Activated CD8-positive, alpha-beta memory T cell treated with anti-CD3 and anti-CD28 coated beads, Interleukin-2, amount 50 U/mL, for 4 hours (primary cell): ENCODE data around the gene QRICH1.
"Not testable (repeated sequence)": the region's sequence is repeated elsewhere in the genome, so short reads cannot be mapped to it uniquely, and the experiment has no call there.

Source experiments
- DNase-seq: peaks from one replicate; pipeline ENCODE4 v3.0.0-alpha.2; 2020

QRICH1 gene

GRCh38 chr3:49017229-49017970 lies 76.5 kb downstream of the QRICH1 start:
- no peak for DNase-seq

- no peak for DNase-seq
Observed at GRCh38 chr3:49016414-49017228, 77.2 kb downstream of the QRICH1 start.

DNA sequence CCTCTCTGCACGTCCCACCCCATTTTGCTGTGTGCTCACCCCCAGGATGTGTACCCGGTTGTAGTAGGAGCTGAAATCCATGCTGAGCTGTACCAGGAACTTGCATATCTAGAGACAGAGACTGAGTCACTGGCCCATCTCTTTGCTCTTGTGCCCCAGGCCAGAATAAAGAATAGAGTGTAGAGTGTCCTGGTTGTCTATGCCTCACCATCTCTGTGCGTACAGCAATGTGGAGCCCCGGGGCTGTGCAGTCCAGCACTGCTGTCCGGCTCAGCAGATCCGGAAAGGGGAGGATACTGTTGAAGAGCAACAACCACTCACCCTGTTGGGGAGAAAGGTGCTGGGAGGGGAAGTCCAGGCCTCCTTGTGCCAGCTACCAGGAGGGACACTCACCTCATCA lies 78.1 kb downstream of the QRICH1 start:
- no peak for DNase-seq

DNA sequence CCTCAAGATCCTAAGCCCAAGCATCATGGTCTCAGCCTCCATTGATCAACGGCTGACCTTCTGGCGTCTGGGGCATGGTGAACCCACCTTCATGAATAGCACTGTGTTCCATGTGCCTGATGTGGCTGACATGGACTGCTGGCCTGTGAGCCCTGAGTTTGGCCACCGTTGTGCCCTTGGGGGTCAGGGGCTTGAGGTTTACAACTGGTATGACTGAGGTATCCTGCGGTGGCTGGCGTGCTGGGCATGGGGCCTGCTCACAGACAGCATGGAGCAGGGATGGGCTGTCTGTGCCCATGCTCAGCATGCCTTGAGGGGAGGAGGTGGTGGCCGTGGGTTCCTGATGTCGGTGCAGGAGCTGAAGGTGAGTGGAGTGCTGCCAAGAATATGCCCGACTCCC lies 78.8 kb downstream of the QRICH1 start:
- no peak for DNase-seq

DNA sequence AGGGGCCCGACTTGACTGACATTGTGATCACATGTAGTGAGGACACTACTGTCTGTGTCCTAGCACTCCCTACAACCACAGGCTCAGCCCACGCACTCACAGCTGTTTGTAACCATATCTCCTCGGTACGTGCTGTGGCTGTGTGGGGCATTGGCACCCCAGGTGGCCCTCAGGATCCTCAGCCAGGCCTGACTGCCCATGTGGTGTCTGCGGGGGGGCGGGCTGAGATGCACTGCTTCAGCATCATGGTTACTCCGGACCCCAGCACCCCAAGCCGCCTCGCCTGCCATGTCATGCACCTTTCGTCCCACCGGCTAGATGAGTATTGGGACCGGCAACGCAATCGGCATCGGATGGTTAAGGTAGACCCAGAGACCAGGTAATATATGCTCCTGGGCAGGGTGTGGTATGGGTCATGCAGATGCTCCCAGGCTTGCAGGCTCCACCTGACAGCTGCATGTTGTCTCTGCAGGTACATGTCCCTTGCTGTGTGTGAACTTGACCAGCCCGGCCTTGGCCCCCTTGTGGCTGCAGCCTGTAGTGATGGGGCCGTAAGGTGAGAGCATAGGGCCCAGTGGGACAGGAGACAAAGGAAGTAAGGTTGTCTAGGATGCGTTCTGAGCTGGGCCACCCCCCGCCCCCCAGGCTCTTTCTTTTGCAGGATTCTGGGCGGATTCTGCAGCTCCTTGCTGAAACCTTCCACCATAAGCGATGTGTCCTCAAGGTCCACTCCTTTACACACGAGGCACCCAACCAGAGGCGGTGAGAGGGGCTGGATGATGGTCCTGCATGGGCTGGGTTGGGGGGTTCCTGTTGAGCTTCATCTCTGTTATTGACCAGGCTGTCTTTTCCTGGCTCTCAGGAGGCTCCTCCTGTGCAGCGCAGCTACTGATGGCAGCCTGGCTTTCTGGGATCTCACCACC lies 79.9 kb downstream of the QRICH1 start:
- peak; percentile 59 for DNase-seq

DNA sequence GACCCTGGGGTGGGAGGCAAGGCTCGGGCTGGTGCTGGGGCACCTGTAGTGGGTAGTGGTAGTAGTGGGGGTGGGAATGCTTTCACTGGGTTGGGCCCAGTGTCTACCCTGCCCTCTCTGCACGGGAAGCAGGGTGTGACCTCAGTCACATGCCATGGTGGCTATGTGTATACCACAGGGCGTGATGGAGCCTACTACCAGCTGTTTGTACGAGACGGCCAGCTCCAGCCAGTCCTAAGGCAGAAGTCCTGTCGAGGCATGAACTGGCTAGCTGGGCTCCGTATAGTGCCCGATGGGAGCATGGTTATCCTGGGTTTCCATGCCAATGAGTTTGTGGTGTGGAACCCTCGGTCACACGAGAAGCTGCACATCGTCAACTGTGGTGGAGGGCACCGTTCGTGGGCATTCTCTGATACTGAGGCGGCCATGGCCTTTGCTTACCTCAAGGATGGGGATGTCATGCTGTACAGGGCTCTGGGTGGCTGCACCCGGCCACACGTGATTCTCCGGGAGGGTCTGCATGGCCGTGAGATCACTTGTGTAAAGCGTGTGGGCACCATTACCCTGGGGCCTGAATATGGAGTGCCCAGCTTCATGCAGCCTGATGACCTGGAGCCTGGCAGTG lies 80.6 kb downstream of the QRICH1 start:
- DNase-seq: no peak

- DNase-seq: no peak
Observed at GRCh38 chr3:49012441-49013017, 81.3 kb downstream of the QRICH1 start.

DNA sequence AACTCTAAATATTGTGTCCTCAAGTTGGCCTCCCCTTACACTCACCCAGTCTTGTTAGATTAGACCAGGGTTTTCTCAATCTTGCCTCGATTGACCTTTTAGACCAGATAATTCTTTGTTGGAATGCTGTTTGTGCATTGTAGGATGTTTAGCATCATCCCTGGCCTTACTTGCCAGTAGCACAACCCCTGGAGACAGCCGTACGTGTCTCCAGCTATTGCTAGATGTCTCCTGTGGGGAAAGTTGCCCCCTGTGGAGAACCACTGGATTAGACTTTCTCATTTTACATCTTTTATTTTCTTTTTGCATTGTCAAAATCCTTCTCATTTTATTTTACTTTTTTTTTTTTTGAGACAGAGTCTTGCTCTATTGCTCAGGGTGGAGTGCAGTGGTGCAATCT lies 84.5 kb downstream of the QRICH1 start:
- no peak for DNase-seq

GRCh38 chr3:49008627-49009026 lies 85.2 kb downstream of the QRICH1 start:
- not testable (repeated sequence) for DNase-seq

DNA sequence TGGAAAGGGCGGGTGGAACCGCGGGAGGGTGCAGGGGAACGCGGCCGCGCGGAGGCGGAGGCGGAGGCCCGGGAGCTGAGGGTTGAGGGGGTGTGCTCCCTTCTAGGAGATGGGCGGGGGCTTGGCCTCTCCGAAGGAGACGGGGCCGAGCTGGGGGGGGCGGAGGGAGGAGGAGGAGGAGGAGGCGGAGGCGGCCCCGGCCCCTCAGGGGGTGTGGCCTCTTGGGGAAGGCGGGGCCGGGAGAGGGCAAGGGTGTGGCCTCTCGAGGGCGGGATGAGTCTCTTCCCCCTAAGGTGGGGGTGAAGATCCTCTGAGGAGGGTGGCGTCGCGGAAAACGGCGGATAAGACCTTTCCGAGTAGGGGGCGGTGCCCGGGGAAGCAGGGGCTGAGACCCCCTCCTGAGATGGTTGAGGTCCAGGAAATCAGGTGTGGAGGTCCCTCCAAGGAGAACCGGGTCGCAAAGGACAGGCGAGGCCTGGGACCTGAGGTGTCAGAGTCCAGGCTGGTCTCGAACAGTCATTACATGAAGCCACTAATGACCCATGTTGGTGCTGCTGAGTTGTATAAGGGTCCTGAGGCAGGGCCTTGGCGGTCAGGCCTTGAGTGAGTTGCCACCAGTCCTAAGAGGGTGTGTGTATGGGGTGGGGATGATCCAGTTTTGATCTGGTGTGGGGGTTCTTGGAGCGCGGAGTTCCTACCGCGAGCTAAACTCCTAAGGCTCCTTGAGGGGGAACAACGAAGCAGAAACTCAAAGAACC lies 85.9 kb downstream of the QRICH1 start:
- peak; percentile 91 for DNase-seq

DNA sequence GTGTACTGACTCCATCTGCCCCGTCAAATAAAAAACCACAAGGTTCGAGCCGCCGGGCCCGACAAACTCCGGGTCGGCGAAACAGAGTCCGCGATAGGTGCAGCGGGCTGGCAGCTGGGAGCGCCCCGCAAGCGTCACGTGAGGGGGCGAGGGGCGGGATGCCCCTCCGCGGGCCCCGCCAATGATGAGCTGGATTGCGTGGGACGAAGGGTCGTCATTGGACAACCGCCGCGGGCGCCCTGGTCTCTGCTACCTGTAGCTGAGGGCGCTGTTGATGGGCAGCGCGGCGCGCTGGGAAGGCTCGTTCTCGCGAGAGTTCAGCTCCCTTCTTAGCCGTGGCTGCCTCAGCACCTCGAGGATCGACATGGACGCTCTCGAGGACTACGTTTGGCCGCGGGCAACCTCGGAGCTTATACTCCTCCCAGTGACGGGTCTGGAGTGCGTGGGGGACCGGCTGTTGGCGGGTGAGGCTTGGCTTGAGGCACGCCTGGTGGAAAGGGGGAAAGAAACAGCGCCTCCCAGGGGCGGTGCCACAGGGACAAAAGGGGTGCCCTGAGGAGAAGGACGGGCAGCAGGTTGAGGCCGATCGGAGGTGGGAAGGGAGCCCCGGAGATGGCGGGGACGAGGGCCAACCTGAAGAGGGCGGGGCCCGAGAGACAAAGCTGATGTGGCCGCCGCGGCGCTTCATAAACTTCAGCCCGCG lies 86.7 kb downstream of the QRICH1 start, which contains the start of gene WDR6:
WDR6 (plus strand) TSS at position 324 of the 703 bp plus-strand sequence; CDS start at position 365, 41 bp downstream.
- peak; percentile 97 for DNase-seq

DNA sequence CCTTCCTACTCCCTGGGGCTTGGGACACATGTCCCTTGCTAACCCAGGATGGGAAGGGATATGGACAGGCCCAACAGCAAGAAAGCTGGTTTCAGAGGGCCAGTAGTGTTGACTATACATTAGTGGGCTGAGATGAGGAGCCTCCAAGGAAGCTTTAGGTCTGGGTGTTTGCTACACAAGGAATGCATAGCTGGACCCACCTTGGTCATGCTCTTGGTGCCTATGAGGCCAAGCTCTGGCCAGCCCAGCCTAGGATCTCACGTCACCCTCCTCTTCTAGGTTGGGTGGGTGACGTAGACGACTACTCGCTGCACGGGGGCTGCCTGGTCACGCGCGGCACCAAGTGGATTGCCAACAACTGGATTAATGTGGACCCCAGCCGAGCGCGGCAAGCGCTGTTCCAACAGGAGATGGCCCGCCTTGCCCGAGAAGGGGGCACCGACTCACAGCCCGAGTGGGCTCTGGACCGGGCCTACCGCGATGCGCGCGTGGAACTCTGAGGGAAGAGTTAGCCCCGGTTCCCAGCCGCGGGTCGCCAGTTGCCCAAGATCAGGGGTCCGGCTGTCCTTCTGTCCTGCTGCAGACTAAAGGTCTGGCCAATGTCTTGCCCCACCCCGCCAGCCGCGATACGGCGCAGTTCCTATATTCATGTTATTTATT lies 87.3 kb downstream of the QRICH1 start:
- no peak for DNase-seq

- no peak for DNase-seq
Observed at GRCh38 chr3:49005998-49006397, 87.9 kb downstream of the QRICH1 start.

DNA sequence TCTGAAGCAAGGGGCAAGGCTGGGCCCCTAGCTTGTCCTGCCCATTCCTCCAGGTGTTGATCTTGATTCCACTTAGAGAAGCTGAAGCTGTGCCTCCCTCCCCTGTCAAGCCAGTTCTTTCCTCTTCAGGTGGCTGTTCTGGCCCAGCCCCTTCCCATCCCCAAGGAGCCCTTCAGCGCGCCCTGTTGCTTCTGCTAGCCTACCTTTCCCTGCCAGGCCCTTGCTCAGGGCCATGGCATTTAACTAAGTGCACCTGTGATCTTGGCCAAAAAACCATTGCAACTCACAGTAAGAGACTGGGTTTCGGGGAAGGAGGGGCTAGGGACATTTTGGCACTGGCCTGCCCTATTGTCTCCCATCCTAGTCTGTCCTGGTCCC lies 88.6 kb downstream of the QRICH1 start:
- DNase-seq: no peak

DNA sequence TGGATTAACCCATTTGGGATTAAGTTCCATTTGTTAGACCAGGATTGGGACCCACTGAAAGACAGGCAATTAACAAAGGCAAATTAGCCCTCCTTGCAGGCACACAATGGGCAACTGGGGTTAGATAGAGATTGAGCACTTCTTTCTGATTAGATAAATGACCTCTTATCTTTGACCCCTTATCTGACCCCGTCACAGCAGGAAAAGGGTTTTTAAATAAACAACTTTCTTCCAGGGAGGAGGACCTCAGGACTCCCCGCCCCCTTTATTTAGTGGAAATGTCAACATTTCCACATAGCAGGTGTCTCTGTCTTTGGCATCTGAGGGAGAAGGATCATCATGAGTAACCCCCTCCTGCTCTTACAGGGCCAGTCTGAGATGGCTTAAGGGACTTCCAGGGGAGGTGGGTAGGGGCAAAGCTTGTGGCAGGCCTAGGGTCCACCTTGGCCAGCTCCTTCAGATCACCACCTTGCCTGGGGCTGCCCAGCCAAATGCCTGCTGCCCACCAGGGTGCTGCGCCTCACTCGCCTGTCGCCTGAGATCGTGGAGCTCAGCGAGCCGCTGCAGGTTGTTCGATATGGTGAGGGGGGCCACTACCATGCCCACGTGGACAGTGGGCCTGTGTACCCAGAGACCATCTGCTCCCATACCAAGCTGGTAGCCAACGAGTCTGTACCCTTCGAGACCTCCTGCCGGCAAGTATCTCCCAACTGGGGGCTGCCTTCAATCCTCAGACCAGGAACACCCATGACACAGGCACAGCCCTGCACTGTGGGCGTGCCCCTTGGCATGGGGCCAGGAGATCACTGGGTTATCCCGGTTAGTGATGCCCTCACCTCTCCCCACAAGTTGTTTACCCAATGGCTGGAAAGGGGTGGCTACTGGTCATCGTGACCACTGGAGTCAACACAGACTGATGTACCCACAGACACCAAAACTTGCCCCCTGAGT lies 89.2 kb downstream of the QRICH1 start:
- DNase-seq: no peak

GRCh38 chr3:49001155-49001554 lies 92.7 kb downstream of the QRICH1 start:
- DNase-seq: no peak

DNA sequence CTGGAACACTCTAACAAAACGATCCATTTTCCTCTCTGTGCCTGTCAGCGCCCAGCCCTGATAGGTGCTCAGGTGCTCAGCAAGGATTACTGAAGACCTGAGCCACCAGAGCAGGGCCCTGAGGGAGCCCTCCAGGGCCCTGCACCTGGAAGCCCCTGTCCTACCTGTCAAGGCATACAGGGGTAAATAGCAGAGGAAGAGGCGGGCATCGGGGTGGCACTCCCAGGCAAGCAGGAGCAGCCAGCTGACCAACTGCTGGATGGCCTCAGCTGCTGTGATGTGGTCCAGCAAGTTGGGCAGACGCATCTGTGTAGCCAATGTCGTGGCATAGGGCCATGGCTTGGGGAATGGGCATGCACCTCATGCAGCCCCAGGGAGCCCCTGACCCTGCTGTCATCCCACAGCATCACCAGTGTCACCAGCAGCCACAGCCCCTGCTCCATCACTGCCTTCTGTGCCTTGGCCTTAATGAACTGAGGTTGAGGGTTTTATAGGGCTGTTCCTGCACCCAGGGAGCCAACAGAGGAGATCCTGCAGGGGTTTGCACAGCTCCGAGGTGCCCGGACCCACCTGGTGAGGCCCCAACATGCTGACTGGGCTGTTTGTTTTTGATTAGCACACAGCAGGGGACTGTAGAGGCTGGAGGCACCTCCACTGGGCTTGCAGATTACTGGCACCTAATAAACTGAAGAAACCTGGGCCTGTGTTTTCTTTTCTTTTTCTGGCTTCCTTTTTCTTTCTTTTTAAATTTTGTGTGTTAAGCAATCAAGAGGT lies 94.6 kb downstream of the QRICH1 start:
- no peak for DNase-seq
